ENCODE data around the gene KIF1A. TPM values are rescaled to one million over a fixed set of nuclear protein-coding genes. Genes with fewer than 3 reads are reported as not detected.

KIF1A gene
- total RNA-seq, 4 donors from 2014 or later: 1.7 to 4.1 (median 3.4) TPM

GRCh38 chr2:240813231-240813921 is 6.6 kb downstream of the KIF1A start:
- Histone ChIP-seq H3K4me1 (peaks cover 0 to under 1% (median 0%) of the 10 kb centered on the region in 4 donors), H3K9me3 (peaks cover 0 to 13% (median 7%) of the 10 kb centered on the region in 4 donors), H3K4me3 (no peak overlapping the region), H3K27ac (replicated peaks in 1 of 4) (no peak overlapping the region), H3K36me3 (no peaks in the 10 kb centered on the region), H3K27me3 (peaks cover 0 to 48% (median 2%) of the 10 kb centered on the region in 4 donors)
- DNase-seq (ENCODE audit: extremely low spot score): no peak
- 95% methylated on average over 17 of the region's 17 CpGs for WGBS
- no peak for TF ChIP-seq EP300 (IDR thresholded peaks at IDR 0.05)
- no peak for TF ChIP-seq CTCF (IDR thresholded peaks at IDR 0.05)
- no peak for TF ChIP-seq POLR2AphosphoS5 (IDR thresholded peaks at IDR 0.05)
- TF ChIP-seq POLR2A (IDR thresholded peaks at IDR 0.05; ENCODE audit: low read depth): no peak
- intact Hi-C loops (cut with DNase I): no loop called here

DNA sequence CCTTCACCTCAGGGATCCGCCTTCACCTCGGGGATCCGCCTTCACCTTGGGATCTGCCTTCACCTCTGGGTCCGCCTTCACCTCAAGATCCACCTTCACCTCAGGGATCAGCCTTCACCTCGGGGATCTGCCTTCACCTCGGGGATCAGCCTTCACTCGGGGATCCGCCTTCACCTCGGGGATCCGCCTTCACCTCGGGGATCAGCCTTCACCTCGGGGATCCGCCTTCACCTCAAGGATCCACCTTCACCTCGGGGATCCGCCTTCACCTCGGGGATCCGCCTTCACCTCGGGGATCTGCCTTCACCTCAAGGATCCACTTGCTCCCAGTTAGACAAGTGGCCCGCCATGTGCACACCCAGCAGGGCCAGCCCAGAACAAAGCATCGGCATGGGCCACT is 7.3 kb downstream of the KIF1A start:
- Histone ChIP-seq H3K27me3 (peaks cover 0 to 41% (median 0%) of the 10 kb centered on the region in 4 donors), H3K9me3 (peaks cover 0 to 13% (median 7%) of the 10 kb centered on the region in 4 donors), H3K27ac (replicated peaks in 1 of 4) (no peak overlapping the region), H3K36me3 (no peaks in the 10 kb centered on the region), H3K4me3 (no peak overlapping the region), H3K4me1 (no peaks in the 10 kb centered on the region)
- WGBS: 80% methylated on average over 20 of the region's 20 CpGs
- intact Hi-C loops (cut with DNase I): no loop called here
- DNase-seq (ENCODE audit: extremely low spot score): no peak
- TF ChIP-seq CTCF (IDR thresholded peaks at IDR 0.05): no peak
- no peak for TF ChIP-seq EP300 (IDR thresholded peaks at IDR 0.05)
- TF ChIP-seq POLR2A (IDR thresholded peaks at IDR 0.05; ENCODE audit: low read depth): no peak
- TF ChIP-seq POLR2AphosphoS5 (IDR thresholded peaks at IDR 0.05): no peak

DNA sequence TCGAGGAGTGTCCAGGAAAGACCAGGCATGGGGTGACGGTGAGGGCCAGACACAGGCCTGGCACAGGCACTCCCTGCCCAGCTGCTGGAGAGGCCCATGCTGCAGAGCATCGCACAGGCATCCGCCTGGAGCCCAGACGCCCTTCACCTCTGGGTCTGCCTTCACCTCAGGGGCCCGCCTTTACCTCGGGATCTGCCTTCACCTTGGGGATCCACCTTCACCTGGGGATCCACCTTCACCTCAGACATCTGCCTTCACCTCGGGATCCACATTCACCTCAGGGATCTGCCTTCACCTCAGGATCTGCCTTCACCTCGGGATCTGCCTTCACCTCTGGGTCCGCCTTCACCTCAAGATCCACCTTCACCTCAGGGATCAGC is 7.7 kb downstream of the KIF1A start:
- peaks cover 0 to 37% (median 0%) of the 10 kb centered on the region in 4 donors for H3K27me3 ChIP-seq
- 85% methylated on average over 10 of the region's 10 CpGs for WGBS
- intact Hi-C loops (cut with DNase I): no loop called here
- DNase-seq (ENCODE audit: extremely low spot score): no peak
- H3K36me3 ChIP-seq: no peaks in the 10 kb centered on the region
- H3K4me3 ChIP-seq: no peak overlapping the region
- no peak for TF ChIP-seq POLR2AphosphoS5 (IDR thresholded peaks at IDR 0.05)
- TF ChIP-seq POLR2A (IDR thresholded peaks at IDR 0.05; ENCODE audit: low read depth): no peak
- TF ChIP-seq EP300 (IDR thresholded peaks at IDR 0.05): no peak
- no peak for TF ChIP-seq CTCF (IDR thresholded peaks at IDR 0.05)
- H3K27ac ChIP-seq (replicated peaks in 1 of 4): no peak overlapping the region
- peaks cover 0 to 13% (median 7%) of the 10 kb centered on the region in 4 donors for H3K9me3 ChIP-seq
- no peaks in the 10 kb centered on the region for H3K4me1 ChIP-seq

DNA sequence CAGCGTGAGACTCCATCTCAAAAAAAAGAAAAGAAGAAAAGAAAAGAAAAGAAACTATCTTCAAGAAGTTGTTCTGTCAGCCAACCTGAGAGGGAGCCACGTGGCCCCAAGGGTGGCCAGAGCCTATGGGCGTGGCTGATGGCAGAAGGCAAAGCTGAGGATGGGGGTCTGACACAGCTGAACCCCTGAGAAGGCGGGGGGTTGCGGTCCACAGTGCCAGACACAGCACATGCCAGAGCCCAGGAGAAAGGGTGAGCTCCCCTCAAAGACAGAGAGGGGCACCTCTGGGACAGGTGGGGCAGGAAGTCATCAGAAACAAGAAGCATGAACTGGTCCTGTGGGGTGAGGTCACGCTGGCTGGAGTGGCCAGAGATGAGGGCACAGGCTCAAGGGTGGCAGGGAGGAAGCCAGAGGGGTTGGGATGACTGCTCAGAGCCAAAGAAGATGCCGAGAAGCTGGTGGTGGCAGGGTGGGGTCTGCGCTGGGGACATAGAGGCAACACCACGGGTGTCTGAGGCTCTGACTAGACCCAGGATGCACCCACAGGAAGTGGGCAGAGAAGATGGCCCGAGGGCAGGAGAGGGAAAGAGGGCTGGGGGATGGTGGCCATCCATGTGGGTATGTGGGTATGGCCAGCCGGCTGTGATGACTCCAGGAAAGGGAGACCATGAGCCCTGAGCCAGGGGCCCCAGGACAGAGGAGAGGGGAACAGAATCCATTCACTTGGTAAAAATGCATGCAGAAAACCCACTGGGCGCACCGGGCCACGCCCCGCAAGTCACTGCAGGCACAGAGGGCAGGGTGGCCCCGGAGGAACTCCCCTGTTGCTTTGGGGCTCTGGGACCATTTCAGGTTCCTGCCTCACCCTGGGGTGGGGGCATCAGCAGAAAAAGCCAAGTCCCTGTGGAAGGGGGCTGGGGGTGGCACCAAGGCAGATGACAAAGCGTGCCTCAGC is 8.4 kb downstream of the KIF1A start:
- Histone ChIP-seq H3K36me3 (no peaks in the 10 kb centered on the region), H3K9me3 (peaks cover 0 to 13% (median 7%) of the 10 kb centered on the region in 4 donors), H3K4me3 (no peak overlapping the region), H3K4me1 (no peaks in the 10 kb centered on the region), H3K27me3 (peaks cover 0 to 30% (median 0%) of the 10 kb centered on the region in 4 donors), H3K27ac (replicated peaks in 1 of 4) (no peak overlapping the region)
- DNase-seq (ENCODE audit: extremely low spot score): no peak
- WGBS: 85% methylated on average over 16 of the region's 17 CpGs
- intact Hi-C loops (cut with DNase I): no loop called here
- no peak for TF ChIP-seq POLR2A (IDR thresholded peaks at IDR 0.05; ENCODE audit: low read depth)
- no peak for TF ChIP-seq CTCF (IDR thresholded peaks at IDR 0.05)
- TF ChIP-seq POLR2AphosphoS5 (IDR thresholded peaks at IDR 0.05): no peak
- TF ChIP-seq EP300 (IDR thresholded peaks at IDR 0.05): no peak
